NCI-H1436 treated with DMSO at 0.1 percent for 48 hours (cell line): Measurements from ENCODE around the gene GSX1.
"Not testable (repeated sequence)": the region's sequence is repeated elsewhere in the genome, so short reads cannot be mapped to it uniquely, and the experiment has no call there.

Experiments
- DNase-seq: peaks from one replicate; lab custom pipeline; 2025; lab: John Stamatoyannopoulos, UW

Gene GSX1

DNA sequence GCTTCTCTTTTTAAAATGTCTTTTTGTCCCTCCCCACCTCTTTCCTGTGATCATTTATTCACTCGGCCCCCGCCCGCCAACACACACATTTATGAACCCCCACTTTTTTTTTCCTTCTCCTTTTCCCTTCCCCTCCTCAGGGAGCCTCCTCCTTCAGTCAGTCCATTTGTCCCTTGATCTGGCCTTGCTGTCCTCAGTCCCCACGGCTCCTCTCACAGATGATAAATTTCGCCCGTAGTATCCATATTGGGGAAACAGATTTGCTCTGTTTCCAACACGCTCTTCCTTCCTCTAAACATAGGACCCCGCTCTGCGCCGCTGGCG lies 2.0 kb downstream of the GSX1 start:
- no peak for DNase-seq

DNA sequence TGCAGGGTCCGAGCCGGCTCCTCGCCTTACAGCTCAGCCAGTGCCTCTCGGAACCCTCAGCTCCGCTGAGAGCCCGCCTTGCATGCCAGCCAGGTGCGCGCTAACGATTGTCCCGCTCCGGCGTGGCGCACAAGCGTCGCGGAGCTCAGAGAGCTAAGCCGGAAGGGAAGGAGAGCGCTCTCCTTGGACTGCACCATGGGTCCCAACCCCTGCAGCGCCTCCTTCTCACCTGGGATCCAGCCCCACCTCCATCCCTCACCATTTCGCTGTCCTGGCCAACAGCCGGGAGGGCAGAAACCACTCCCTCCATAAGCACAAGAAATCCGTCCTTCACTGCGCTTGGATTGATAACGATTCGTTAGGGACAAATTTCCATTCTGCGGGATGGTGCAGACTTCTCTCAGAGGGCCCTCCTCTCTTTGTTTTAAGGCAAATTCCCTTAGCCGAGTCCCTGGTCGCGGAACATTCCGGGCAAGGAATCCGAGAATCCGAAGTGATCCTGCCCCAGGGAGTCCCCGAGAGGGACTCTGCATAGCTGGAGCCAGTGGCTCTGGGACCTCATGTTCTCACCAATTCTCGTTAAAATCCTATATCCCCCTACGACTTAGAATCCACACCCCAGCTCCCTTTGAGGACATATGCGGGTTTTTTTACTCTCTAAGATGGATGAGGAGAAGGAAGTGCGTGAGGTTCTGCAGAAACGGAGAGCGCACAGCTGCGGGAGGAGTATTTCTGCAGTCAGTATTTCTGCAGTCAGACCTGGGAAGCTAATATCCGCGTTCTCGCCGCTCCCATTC lies 2.8 kb downstream of the GSX1 start:
- DNase-seq: no peak

- DNase-seq: no peak
Observed at GRCh38 chr13:27795718-27796019, 3.4 kb downstream of the GSX1 start.

- DNase-seq: no peak
Observed at GRCh38 chr13:27796544-27797227, 4.4 kb downstream of the GSX1 start.

GRCh38 chr13:27797228-27797624 lies 4.9 kb downstream of the GSX1 start:
- no peak for DNase-seq

- no peak for DNase-seq
Observed at GRCh38 chr13:27806744-27807387, 14.6 kb downstream of the GSX1 start.

- no peak for DNase-seq
Observed at GRCh38 chr13:27808851-27809550, 16.7 kb downstream of the GSX1 start.

- DNase-seq: no peak
Observed at GRCh38 chr13:27810009-27810408, 17.7 kb downstream of the GSX1 start.

GRCh38 chr13:27810461-27810860 lies 18.2 kb downstream of the GSX1 start:
- DNase-seq: no peak

- no peak for DNase-seq
Observed at GRCh38 chr13:27813826-27814225, 21.5 kb downstream of the GSX1 start.

DNA sequence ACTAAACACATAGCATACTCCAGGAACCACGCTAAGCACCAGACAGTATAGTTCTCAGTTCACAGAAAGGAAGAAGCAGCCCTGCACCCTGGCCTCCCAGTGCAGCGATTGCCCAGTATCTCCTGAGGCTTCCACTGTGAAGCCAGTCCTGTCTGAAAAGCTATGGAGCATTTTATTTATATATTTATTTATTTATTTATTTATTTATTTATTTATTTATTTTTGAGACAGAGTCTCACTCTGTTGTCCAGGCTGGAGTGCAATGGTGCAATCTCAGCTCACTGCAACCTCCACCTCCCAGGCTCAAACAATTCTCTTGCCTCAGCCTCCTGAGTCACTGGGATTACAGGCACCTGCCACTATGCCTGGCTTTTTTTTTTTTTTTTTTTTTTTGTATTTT lies 25.5 kb downstream of the GSX1 start:
- not testable (repeated sequence) for DNase-seq

- DNase-seq: no peak
Observed at GRCh38 chr13:27820524-27821482, 28.5 kb downstream of the GSX1 start.

DNA sequence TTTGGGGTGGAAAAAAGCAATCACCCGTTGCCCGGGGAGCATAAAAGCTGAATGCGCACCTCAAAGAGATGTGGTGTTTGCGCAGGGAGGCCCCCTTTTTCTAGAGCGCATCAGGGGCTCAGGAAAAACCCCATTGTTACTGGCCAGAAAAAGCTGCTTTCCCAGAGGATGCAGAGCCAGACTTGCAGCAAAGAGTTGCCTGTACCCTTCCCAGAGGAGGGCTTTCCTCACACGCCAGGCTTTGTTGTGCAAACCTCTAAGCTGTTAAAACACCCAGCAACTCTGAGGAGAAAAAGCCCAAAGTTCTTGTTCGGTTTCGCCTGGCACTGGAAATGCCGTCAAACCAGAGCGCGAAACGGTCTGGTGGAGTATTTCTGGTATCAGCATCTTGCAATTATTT lies 29.3 kb downstream of the GSX1 start:
- no peak for DNase-seq

GRCh38 chr13:27822258-27822872 lies 30.1 kb downstream of the GSX1 start:
- no peak for DNase-seq

DNA sequence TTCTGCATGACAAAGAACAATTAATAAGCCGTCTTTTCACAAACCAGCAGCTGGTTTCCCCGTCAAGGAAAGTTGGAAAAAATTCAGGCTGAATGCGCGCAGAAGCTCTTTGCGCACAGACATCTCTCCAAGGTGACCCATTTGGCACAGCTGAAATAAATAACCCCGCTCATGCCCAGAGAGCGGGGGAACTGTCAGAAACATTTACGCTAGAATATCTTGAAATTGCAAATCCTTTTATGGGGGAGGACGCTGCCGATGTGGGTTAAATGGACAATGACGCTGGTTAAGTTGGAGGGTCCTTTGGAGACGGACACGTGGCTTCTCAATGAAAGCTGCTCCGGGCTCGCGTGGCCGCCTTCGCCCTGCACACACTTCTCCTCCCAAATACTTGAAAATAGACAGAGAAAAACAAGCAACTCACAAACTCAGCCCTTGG lies 30.6 kb downstream of the GSX1 start:
- no peak for DNase-seq

- no peak for DNase-seq
Observed at GRCh38 chr13:27824121-27824520, 31.8 kb downstream of the GSX1 start.

DNA sequence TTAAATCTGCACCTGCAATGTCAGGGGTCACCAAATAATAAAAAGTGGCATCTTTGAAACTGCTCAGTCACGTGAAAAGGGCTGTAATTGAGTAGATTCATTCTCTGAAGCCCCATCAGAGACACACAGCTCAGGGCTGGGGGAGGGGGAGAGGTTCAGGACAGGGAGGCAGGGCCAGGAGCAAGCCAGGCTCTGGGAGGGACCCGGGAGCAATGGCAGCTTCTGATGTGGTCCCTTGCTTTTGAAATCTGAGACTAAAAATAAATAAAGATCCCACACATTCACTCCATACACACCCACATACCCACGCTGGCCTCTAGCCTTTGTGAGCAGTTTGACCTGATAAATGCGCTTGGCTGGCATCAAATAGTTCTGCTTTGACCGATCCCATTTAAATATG lies 32.8 kb downstream of the GSX1 start:
- DNase-seq: no peak

- DNase-seq: no peak
Observed at GRCh38 chr13:27826379-27827353, 34.4 kb downstream of the GSX1 start.

DNA sequence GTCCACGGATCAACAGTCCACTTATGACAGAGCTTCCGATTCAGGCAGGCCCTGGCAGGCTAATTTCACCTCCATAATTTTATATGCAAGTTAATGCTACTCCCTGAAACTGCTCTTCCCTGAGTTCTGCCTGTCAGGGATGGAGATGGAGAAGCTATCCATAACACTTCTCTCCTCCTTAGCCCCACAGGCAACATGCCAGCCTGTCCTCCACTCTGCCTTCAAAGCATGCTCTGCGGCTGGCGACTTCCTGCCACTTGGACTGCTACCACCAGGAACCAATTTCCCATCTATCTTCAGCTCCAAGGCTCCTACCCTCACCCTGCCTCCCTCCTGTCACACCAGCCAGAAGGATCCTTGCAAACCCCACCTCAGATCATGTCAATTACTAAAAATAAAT lies 35.4 kb downstream of the GSX1 start:
- no peak for DNase-seq

- no peak for DNase-seq
Observed at GRCh38 chr13:27830010-27830409, 37.7 kb downstream of the GSX1 start.
